Measurements from ENCODE around the gene SLC22A13.
"Not testable (repeated sequence)": the region's sequence is repeated elsewhere in the genome, so short reads cannot be mapped to it uniquely, and the experiment has no call there.

SLC22A13 gene

GRCh38 chr3:38265604-38266307 is at the start of gene SLC22A13:
SLC22A13 (plus strand) TSS chr3:38265812; CDS start chr3:38265861, 49 bp downstream.
- DNase-seq, result no peak

- DNase-seq, result no peak
Observed at GRCh38 chr3:38219609-38220197, 45.9 kb upstream of the SLC22A13 start.

- DNase-seq, result no peak
Observed at GRCh38 chr3:38221005-38221404, 44.6 kb upstream of the SLC22A13 start.

- no peak for DNase-seq
Observed at GRCh38 chr3:38222032-38222634, 43.5 kb upstream of the SLC22A13 start.

- DNase-seq, result no peak
Observed at GRCh38 chr3:38224357-38224756, 41.3 kb upstream of the SLC22A13 start.

- no peak for DNase-seq
Observed at GRCh38 chr3:38226273-38226672, 39.3 kb upstream of the SLC22A13 start.

- DNase-seq, result no peak
Observed at GRCh38 chr3:38227989-38228388, 37.6 kb upstream of the SLC22A13 start.

GRCh38 chr3:38229036-38229435 is 36.6 kb upstream of the SLC22A13 start:
- no peak for DNase-seq

- no peak for DNase-seq
Observed at GRCh38 chr3:38232701-38233100, 32.9 kb upstream of the SLC22A13 start.

GRCh38 chr3:38235466-38235865 is 30.1 kb upstream of the SLC22A13 start:
- no peak for DNase-seq

- no peak for DNase-seq
Observed at GRCh38 chr3:38238416-38239008, 27.1 kb upstream of the SLC22A13 start.

- DNase-seq, result not testable (repeated sequence)
Observed at GRCh38 chr3:38242812-38243211, 22.8 kb upstream of the SLC22A13 start.

- no peak for DNase-seq
Observed at GRCh38 chr3:38245930-38246329, 19.7 kb upstream of the SLC22A13 start.

GRCh38 chr3:38247366-38248035 is 18.1 kb upstream of the SLC22A13 start:
- no peak for DNase-seq

GRCh38 chr3:38250198-38250597 is 15.4 kb upstream of the SLC22A13 start:
- DNase-seq, result no peak

GRCh38 chr3:38251197-38251596 is 14.4 kb upstream of the SLC22A13 start:
- no peak for DNase-seq

GRCh38 chr3:38253704-38254103 is 11.9 kb upstream of the SLC22A13 start:
- no peak for DNase-seq

GRCh38 chr3:38254872-38255271 is 10.7 kb upstream of the SLC22A13 start:
- no peak for DNase-seq

GRCh38 chr3:38255627-38256026 is 10.0 kb upstream of the SLC22A13 start:
- DNase-seq, result no peak

- no peak for DNase-seq
Observed at GRCh38 chr3:38257583-38257982, 8.0 kb upstream of the SLC22A13 start.

- DNase-seq, result no peak
Observed at GRCh38 chr3:38260474-38260873, 5.1 kb upstream of the SLC22A13 start.

GRCh38 chr3:38264353-38264771 is 1.2 kb upstream of the SLC22A13 start:
- no peak for DNase-seq

- no peak for DNase-seq
Observed at GRCh38 chr3:38264779-38265178, 833 bp upstream of the SLC22A13 start.
